HG03521 (cell line): Measurements from ENCODE around the gene KIFC1.
"Not testable (repeated sequence)": the region's sequence is repeated elsewhere in the genome, so short reads cannot be mapped to it uniquely, and the experiment has no call there.

Experiments
- ATAC-seq: cut with Tn5 transposase; IDR thresholded peaks from one replicate; pipeline ENCODE4 v1.9.1; 2021; ENCODE audit warnings: mild to moderate bottlenecking, moderate library complexity; ENCODE audit not compliant: unreplicated experiment

The KIFC1 gene

GRCh38 chr6:33391278-33391921, at the start of gene KIFC1:
Gene KIFC1, plus strand, starts transcription at chr6:33391823. Its CDS starts 163 bp downstream, at chr6:33391986.
- ATAC-seq: peak; percentile 83

- not testable (repeated sequence) for ATAC-seq
Observed at GRCh38 chr6:33343606-33343952, 48.0 kb upstream of the KIFC1 start.

- no peak for ATAC-seq
Observed at GRCh38 chr6:33343953-33344611, 47.5 kb upstream of the KIFC1 start.

- ATAC-seq: no peak
Observed at GRCh38 chr6:33344701-33345697, 46.6 kb upstream of the KIFC1 start.

- ATAC-seq: not testable (repeated sequence)
Observed at GRCh38 chr6:33346972-33347371, 44.7 kb upstream of the KIFC1 start.

- no peak for ATAC-seq
Observed at GRCh38 chr6:33347816-33348215, 43.8 kb upstream of the KIFC1 start.

- ATAC-seq: not testable (repeated sequence)
Observed at GRCh38 chr6:33355860-33356259, 35.8 kb upstream of the KIFC1 start.

- ATAC-seq: no peak
Observed at GRCh38 chr6:33356295-33356694, 35.3 kb upstream of the KIFC1 start.

- not testable (repeated sequence) for ATAC-seq
Observed at GRCh38 chr6:33357160-33357871, 34.3 kb upstream of the KIFC1 start.

GRCh38 chr6:33359331-33359730, 32.3 kb upstream of the KIFC1 start:
- ATAC-seq: no peak

GRCh38 chr6:33363486-33363885, 28.1 kb upstream of the KIFC1 start:
- ATAC-seq: not testable (repeated sequence)

GRCh38 chr6:33364475-33365205, 27.0 kb upstream of the KIFC1 start:
- ATAC-seq: not testable (repeated sequence)

GRCh38 chr6:33365206-33365971, 26.2 kb upstream of the KIFC1 start:
- ATAC-seq: not testable (repeated sequence)

GRCh38 chr6:33367009-33367714, 24.5 kb upstream of the KIFC1 start:
- no peak for ATAC-seq

- ATAC-seq: not testable (repeated sequence)
Observed at GRCh38 chr6:33367715-33368025, 24.0 kb upstream of the KIFC1 start.

GRCh38 chr6:33371901-33372300, 19.7 kb upstream of the KIFC1 start:
- not testable (repeated sequence) for ATAC-seq

GRCh38 chr6:33372526-33373123, 19.0 kb upstream of the KIFC1 start:
- no peak for ATAC-seq
